ENCODE measurements around the gene NOP9. TPM values are rescaled to one million over a fixed set of nuclear protein-coding genes. Genes with fewer than 3 reads are reported as not detected.

The NOP9 gene
- total RNA-seq, 3 donors from 2014 or later = 18.4 to 21.0 (median 19.0) TPM

GRCh38 chr14:24253936-24254335 is 45.7 kb upstream of the NOP9 start:
- Histone ChIP-seq H3K27ac (no peak overlapping the region), H3K4me1 (no peaks in the 10 kb centered on the region), H3K9me3 (no peaks in the 10 kb centered on the region), H3K36me3 (no peaks in the 10 kb centered on the region), H3K27me3 (no peaks in the 10 kb centered on the region), H3K4me3 (no peak overlapping the region)
- intact Hi-C loops (cut with DNase I; ENCODE audit: low total_unique reads) = no loop called here
- DNase-seq (ENCODE audit: low spot score in 2 of 2) = no peak
- TF ChIP-seq CTCF (IDR thresholded peaks at IDR 0.05) = no peak
- no peak for TF ChIP-seq POLR2AphosphoS5 (IDR thresholded peaks at IDR 0.05)
- TF ChIP-seq POLR2A (IDR thresholded peaks at IDR 0.05) = no peak

GRCh38 chr14:24254630-24255392 is 44.8 kb upstream of the NOP9 start:
- no peaks in the 10 kb centered on the region for H3K36me3 ChIP-seq
- DNase-seq (ENCODE audit: low spot score in 2 of 2) = no peak
- intact Hi-C loops (cut with DNase I; ENCODE audit: low total_unique reads) = no loop called here
- no peaks in the 10 kb centered on the region for H3K9me3 ChIP-seq
- TF ChIP-seq POLR2A (IDR thresholded peaks at IDR 0.05) (no peak), POLR2AphosphoS5 (IDR thresholded peaks at IDR 0.05) (no peak), CTCF (IDR thresholded peaks at IDR 0.05) (no peak)
- H3K27me3 ChIP-seq = no peaks in the 10 kb centered on the region
- H3K4me3 ChIP-seq = no peak overlapping the region
- H3K27ac ChIP-seq = no peak overlapping the region
- H3K4me1 ChIP-seq = no peaks in the 10 kb centered on the region

- TF ChIP-seq CTCF (IDR thresholded peaks at IDR 0.05) (no peak), POLR2A (IDR thresholded peaks at IDR 0.05) (no peak), POLR2AphosphoS5 (IDR thresholded peaks at IDR 0.05) (no peak)
- Histone ChIP-seq H3K4me1 (no peaks in the 10 kb centered on the region), H3K36me3 (no peaks in the 10 kb centered on the region), H3K4me3 (no peak overlapping the region), H3K9me3 (no peaks in the 10 kb centered on the region), H3K27ac (no peak overlapping the region), H3K27me3 (no peaks in the 10 kb centered on the region)
- intact Hi-C loops (cut with DNase I; ENCODE audit: low total_unique reads) = no loop called here
- no peak for DNase-seq (ENCODE audit: low spot score in 2 of 2)
These were observed 44.2 kb upstream of the NOP9 start for GRCh38 chr14:24255438-24255837.

- TF ChIP-seq POLR2AphosphoS5 (IDR thresholded peaks at IDR 0.05) = no peak
- no peak for TF ChIP-seq CTCF (IDR thresholded peaks at IDR 0.05)
- TF ChIP-seq POLR2A (IDR thresholded peaks at IDR 0.05) = no peak
- Histone ChIP-seq H3K4me1 (no peaks in the 10 kb centered on the region), H3K36me3 (no peaks in the 10 kb centered on the region), H3K4me3 (no peak overlapping the region), H3K27ac (no peak overlapping the region), H3K9me3 (no peaks in the 10 kb centered on the region), H3K27me3 (no peaks in the 10 kb centered on the region)
- no peak for DNase-seq (ENCODE audit: low spot score in 2 of 2)
- intact Hi-C loops (cut with DNase I; ENCODE audit: low total_unique reads) = no loop called here
These were observed 43.5 kb upstream of the NOP9 start for GRCh38 chr14:24255931-24256711.

- H3K9me3 ChIP-seq = no peaks in the 10 kb centered on the region
- no peak overlapping the region for H3K4me3 ChIP-seq
- intact Hi-C loops (cut with DNase I; ENCODE audit: low total_unique reads) = no loop called here
- TF ChIP-seq POLR2A (IDR thresholded peaks at IDR 0.05) (no peak), POLR2AphosphoS5 (IDR thresholded peaks at IDR 0.05) (no peak), CTCF (IDR thresholded peaks at IDR 0.05) (no peak)
- H3K4me1 ChIP-seq = no peaks in the 10 kb centered on the region
- no peak for DNase-seq (ENCODE audit: low spot score in 2 of 2)
- no peaks in the 10 kb centered on the region for H3K27me3 ChIP-seq
- H3K27ac ChIP-seq = no peak overlapping the region
- H3K36me3 ChIP-seq = no peaks in the 10 kb centered on the region
These were observed 42.7 kb upstream of the NOP9 start for GRCh38 chr14:24256960-24257359.
